Liver (tissue), 9 donors: ENCODE measurements around the gene IL5RA. TPM values are rescaled to one million over a fixed set of nuclear protein-coding genes. Genes with fewer than 3 reads are reported as not detected.
A peak's percentile ranks its signal among the peaks of the same experiment; 100 is the strongest.

Source experiments
- DNase-seq: peaks from one replicate; pipeline ENCODE4 v3.0.0-alpha.2; 2017; ENCODE audit warnings: low spot score
- H3K27ac ChIP-seq, 2 donors: one replicate each; pipeline ENCODE4 v1.7.0; 2013; ENCODE audit warnings: inconsistent platforms in 2 of 2, low read length in 2 of 2, control low read depth in 1 of 2, low read depth in 1 of 2, mild to moderate bottlenecking in 1 of 2
- H3K27me3 ChIP-seq, 4 donors: one replicate each; pipeline versions ENCODE4 v1.6.1 to v1.7.0; 2013; ENCODE audit warnings: low read length in 3 of 4, inconsistent platforms in 1 of 4, mild to moderate bottlenecking in 1 of 4, moderate library complexity in 1 of 4; ENCODE audit not compliant: control insufficient read depth in 4 of 4, insufficient read depth in 4 of 4
- H3K36me3 ChIP-seq, 4 donors: one replicate each; pipeline versions ENCODE4 v1.6.1 to v1.7.0; 2013; ENCODE audit warnings: low read length in 3 of 4, mild to moderate bottlenecking in 3 of 4, low read depth in 1 of 4, moderate library complexity in 1 of 4; ENCODE audit not compliant: control insufficient read depth in 4 of 4, insufficient read depth in 3 of 4
- H3K4me1 ChIP-seq, 4 donors: one replicate each; pipeline versions ENCODE4 v1.6.1 to v1.7.0; 2013; ENCODE audit warnings: low read length in 3 of 4, mild to moderate bottlenecking in 3 of 4, moderate library complexity in 1 of 4; ENCODE audit not compliant: control insufficient read depth in 4 of 4, insufficient read depth in 4 of 4
- H3K4me3 ChIP-seq, 3 donors: one replicate each; pipeline versions ENCODE4 v1.6.1 to v1.7.0; 2013; ENCODE audit warnings: low read length in 3 of 3, control low read depth in 1 of 3, low read depth in 1 of 3, mild to moderate bottlenecking in 1 of 3
- H3K9ac ChIP-seq, 2 donors: one replicate each; pipeline ENCODE4 v1.7.0; 2013; ENCODE audit warnings: low read length in 2 of 2, mild to moderate bottlenecking in 2 of 2, moderate library complexity in 2 of 2, control low read depth in 1 of 2, low read depth in 1 of 2
- H3K9me3 ChIP-seq, 4 donors: one replicate each; pipeline versions ENCODE4 v1.6.1 to v1.7.0; 2013; ENCODE audit warnings: low read length in 3 of 4; ENCODE audit not compliant: control insufficient read depth in 4 of 4
- ATF3 ChIP-seq: IDR thresholded peaks from 2 replicates; pipeline ENCODE4 v1.6.1; 2016; ENCODE audit warnings: antibody characterized with exemption
- CTCF ChIP-seq: fragments of 150-350 bp; IDR thresholded peaks from 2 replicates; pipeline ENCODE4 v1.5.1; 2017; ENCODE audit warnings: improper control_type of control experiment, low read depth, low read length; ENCODE audit not compliant: missing input control
- EGR1 ChIP-seq, 2 donors: IDR thresholded peaks; 2 replicates each; pipeline ENCODE4 v1.6.1; 2016 to 2018; ENCODE audit warnings: antibody characterized with exemption in 2 of 2, low read depth in 2 of 2
- FOXA1 ChIP-seq: IDR thresholded peaks from 2 replicates; pipeline ENCODE4 v1.6.1; 2016; ENCODE audit warnings: antibody characterized with exemption
- GABPA ChIP-seq, 2 donors: IDR thresholded peaks in 1 of 2; conservative IDR thresholded peaks in 1 of 2; 2 replicates each; pipeline ENCODE4 v1.6.1; 2016; ENCODE audit warnings: antibody characterized with exemption in 2 of 2, mild to moderate bottlenecking in 1 of 2, moderate library complexity in 1 of 2
- HNF4A ChIP-seq, 2 donors: conservative IDR thresholded peaks; 2 replicates each; pipeline ENCODE4 v1.6.1; 2016; ENCODE audit warnings: antibody characterized with exemption in 2 of 2, mild to moderate bottlenecking in 2 of 2
- HNF4G ChIP-seq: IDR thresholded peaks from 2 replicates; pipeline ENCODE4 v1.6.1; 2016; ENCODE audit warnings: antibody characterized with exemption
- JUND ChIP-seq, 2 donors: IDR thresholded peaks; 2 replicates each; pipeline ENCODE4 v1.6.1; 2016; ENCODE audit warnings: antibody characterized with exemption in 2 of 2
- MAX ChIP-seq: IDR thresholded peaks from 2 replicates; pipeline ENCODE4 v1.6.1; 2016; ENCODE audit warnings: antibody characterized with exemption
- NR2F2 ChIP-seq: IDR thresholded peaks from 2 replicates; pipeline ENCODE4 v1.6.1; 2016; ENCODE audit warnings: antibody characterized with exemption
- RAD21 ChIP-seq, 2 donors: IDR thresholded peaks; 2 replicates each; pipeline ENCODE4 v1.6.1; 2016; ENCODE audit warnings: antibody characterized with exemption in 2 of 2, mild to moderate bottlenecking in 2 of 2
- RXRA ChIP-seq, 2 donors: IDR thresholded peaks; 2 replicates each; pipeline ENCODE4 v1.6.1; 2017 to 2018; ENCODE audit warnings: antibody characterized with exemption in 2 of 2, mild to moderate bottlenecking in 1 of 2
- SP1 ChIP-seq: IDR thresholded peaks from 2 replicates; pipeline ENCODE4 v1.6.1; 2018; ENCODE audit warnings: antibody characterized with exemption, mild to moderate bottlenecking
- TAF1 ChIP-seq: conservative IDR thresholded peaks from 2 replicates; pipeline ENCODE4 v1.6.1; 2016; ENCODE audit warnings: antibody characterized with exemption, mild to moderate bottlenecking
- YY1 ChIP-seq: IDR thresholded peaks from 2 replicates; pipeline ENCODE4 v1.6.1; 2016; ENCODE audit warnings: antibody characterized with exemption, mild to moderate bottlenecking
- ZBTB33 ChIP-seq: IDR thresholded peaks from 2 replicates; pipeline ENCODE4 v1.6.1; 2016; ENCODE audit warnings: antibody characterized with exemption
- WGBS: extraction: QIAGEN DNeasy Blood & Tissue Kit; methylation state at CpG from one replicate; pipeline ENCODE4 v1.1.7; 2013; 5-methylcytosine and 5-hydroxymethylcytosine counted together
- polyA plus RNA-seq, 2 donors: library from polyadenylated mRNA; stranded (reverse) in 1 of 2; unstranded in 1 of 2; fragments of 200-250 nt in 1 of 2; fragments of >200 nt in 1 of 2; fragmentation: Nextera tagmentation in 1 of 2; extraction: Ambion mirVana in 1 of 2; gene quantifications; one replicate each; pipeline versions ENCODE4 v1.2.1 to v1.2.3, GENCODE V29; 2013 to 2015
- total RNA-seq, 2 donors: library from RNA; depleted of rRNA; stranded (reverse); fragments of >200 nt; gene quantifications; one replicate each; pipeline ENCODE4 v1.2.3, GENCODE V29; 2014
- TF ChIP-seq, protein P1 (sequence below): IDR thresholded peaks from 2 replicates; pipeline ENCODE4 v1.6.1; 2016; ENCODE audit warnings: antibody characterized with exemption, mild to moderate bottlenecking
- donor health status: healthy.
- donor health status: healthy.
- donor health status: healthy.
- donor health status: healthy.
- donor health status: healthy.

The IL5RA gene
- total and polyA plus RNA-seq, 4 donors: 0.02 to 0.56 (median 0.08) TPM; not detected in 1

GRCh38 chr3:3126477-3127431 lies 16.6 kb upstream of the IL5RA start, which contains the start of gene TRNT1:
TRNT1 (plus strand) TSS chr3:3126940; CDS start chr3:3129041, 2,101 bp downstream.
- Histone ChIP-seq H3K9me3 (no peaks in the 10 kb centered on the region), H3K36me3 (peaks cover 0 to 19% (median 14%) of the 10 kb centered on the region in 4 donors), H3K9ac (peak within 1 kb of the TSS; percentile 71 to 99), H3K27ac (peak within 1 kb of the TSS; percentile 95), H3K4me3 (peak within 1 kb of the TSS; percentile 78 to 96 (median 81)), H3K4me1 (peaks cover 0 to 12% (median 5%) of the 10 kb centered on the region in 4 donors), H3K27me3 (no peaks in the 10 kb centered on the region)
- DNase-seq: peak; percentile 97
- TF ChIP-seq NR2F2 (no peak), RXRA (IDR thresholded peaks at IDR 0.05) (peak in 1 of 2 donors; percentile 2), RAD21 (IDR thresholded peaks at IDR 0.05) (peak in 1 of 2 donors; percentile 27), FOXA1 (no peak), HNF4G (no peak), CTCF (no peak), TAF1 (peak; percentile 36), JUND (IDR thresholded peaks at IDR 0.05) (no peak), YY1 (no peak), ZBTB33 (no peak), EGR1 (IDR thresholded peaks at IDR 0.05; ENCODE audit: low read depth in 2 of 2) (peak; percentile 90), HNF4A (conservative IDR thresholded peaks at IDR 0.05) (no peak), SP1 (peak; percentile 54), ATF3 (no peak), GABPA (IDR thresholded peaks at IDR 0.05 in 1 of 2, conservative IDR thresholded peaks at IDR 0.05 in 1 of 2) (peak; percentile 48 to 86), MAX (peak; percentile 42)
- TF ChIP-seq, protein P1, sequence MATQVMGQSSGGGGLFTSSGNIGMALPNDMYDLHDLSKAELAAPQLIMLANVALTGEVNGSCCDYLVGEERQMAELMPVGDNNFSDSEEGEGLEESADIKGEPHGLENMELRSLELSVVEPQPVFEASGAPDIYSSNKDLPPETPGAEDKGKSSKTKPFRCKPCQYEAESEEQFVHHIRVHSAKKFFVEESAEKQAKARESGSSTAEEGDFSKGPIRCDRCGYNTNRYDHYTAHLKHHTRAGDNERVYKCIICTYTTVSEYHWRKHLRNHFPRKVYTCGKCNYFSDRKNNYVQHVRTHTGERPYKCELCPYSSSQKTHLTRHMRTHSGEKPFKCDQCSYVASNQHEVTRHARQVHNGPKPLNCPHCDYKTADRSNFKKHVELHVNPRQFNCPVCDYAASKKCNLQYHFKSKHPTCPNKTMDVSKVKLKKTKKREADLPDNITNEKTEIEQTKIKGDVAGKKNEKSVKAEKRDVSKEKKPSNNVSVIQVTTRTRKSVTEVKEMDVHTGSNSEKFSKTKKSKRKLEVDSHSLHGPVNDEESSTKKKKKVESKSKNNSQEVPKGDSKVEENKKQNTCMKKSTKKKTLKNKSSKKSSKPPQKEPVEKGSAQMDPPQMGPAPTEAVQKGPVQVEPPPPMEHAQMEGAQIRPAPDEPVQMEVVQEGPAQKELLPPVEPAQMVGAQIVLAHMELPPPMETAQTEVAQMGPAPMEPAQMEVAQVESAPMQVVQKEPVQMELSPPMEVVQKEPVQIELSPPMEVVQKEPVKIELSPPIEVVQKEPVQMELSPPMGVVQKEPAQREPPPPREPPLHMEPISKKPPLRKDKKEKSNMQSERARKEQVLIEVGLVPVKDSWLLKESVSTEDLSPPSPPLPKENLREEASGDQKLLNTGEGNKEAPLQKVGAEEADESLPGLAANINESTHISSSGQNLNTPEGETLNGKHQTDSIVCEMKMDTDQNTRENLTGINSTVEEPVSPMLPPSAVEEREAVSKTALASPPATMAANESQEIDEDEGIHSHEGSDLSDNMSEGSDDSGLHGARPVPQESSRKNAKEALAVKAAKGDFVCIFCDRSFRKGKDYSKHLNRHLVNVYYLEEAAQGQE: peak; percentile 17
- WGBS: under 1% methylated on average over 100 of the region's 100 CpGs
